ENCODE results near the gene HTR4. TPM values are rescaled to one million over a fixed set of nuclear protein-coding genes. Genes with fewer than 3 reads are reported as not detected.

The HTR4 gene
- total RNA-seq, 1 experiment from 2014 or later = not detected

DNA sequence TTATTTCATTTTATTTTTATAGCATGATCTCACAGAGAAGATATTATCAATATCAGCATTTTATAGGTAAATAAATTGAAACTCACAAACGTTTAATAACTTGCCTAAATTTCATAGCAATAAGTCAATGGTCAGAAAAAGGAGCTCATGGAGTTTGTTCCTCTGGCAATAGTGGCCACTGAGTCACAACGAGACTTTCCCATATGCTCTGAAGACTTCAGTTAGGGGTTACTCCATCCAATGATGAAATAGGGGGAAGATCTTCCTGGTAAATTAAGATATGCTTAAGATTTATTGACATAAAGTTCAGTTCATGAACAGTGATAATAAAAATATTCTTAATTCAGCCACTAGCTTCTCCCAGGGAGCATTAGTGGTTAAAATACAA is 43.5 kb upstream of the HTR4 start:
- no peak for ATAC-seq
- Histone ChIP-seq H3K4me2 (ENCODE audit: low read length) (no peak overlapping the region), H3K4me1 (ENCODE audit: control insufficient read depth in 1 of 2, insufficient read depth in 2 of 2, low read length in 2 of 2) (no peaks in the 10 kb centered on the region), H3K9ac (ENCODE audit: low read length) (no peak overlapping the region), H4K20me1 (ENCODE audit: insufficient read depth) (no peaks in the 10 kb centered on the region), H3K9me2 (ENCODE audit: insufficient read depth) (no peaks in the 10 kb centered on the region), H3K27me3 (ENCODE audit: insufficient read depth, low read length) (no peaks in the 10 kb centered on the region), H2AFZ (ENCODE audit: low read depth, low read length, poor library complexity, severe bottlenecking) (no peak overlapping the region), H3K9me3 (ENCODE audit: control insufficient read depth in 1 of 2, insufficient read depth in 1 of 2, low read depth in 1 of 2, low read length in 2 of 2) (no peaks in the 10 kb centered on the region), H3K36me3 (ENCODE audit: control insufficient read depth in 1 of 2, insufficient read depth in 2 of 2, low read length in 2 of 2) (no peaks in the 10 kb centered on the region), H3K79me2 (ENCODE audit: insufficient read depth, low read length) (no peaks in the 10 kb centered on the region), H3K27ac (ENCODE audit: low read depth, low read length) (no peak overlapping the region), H3K4me3 (replicated peaks in 1 of 2; ENCODE audit: low read depth in 1 of 2, low read length in 2 of 2) (no peak overlapping the region)
- no peak for TF ChIP-seq RAD21 (IDR thresholded peaks at IDR 0.05; ENCODE audit: low read depth)
- TF ChIP-seq ZFX (IDR thresholded peaks at IDR 0.05) = no peak
- TF ChIP-seq SRF (IDR thresholded peaks at IDR 0.05; ENCODE audit: low read depth) = no peak
- TF ChIP-seq EZH2phosphoT487 (IDR thresholded peaks at IDR 0.05; ENCODE audit: borderline replicate concordance) = no peak
- CTCF ChIA-PET = interaction anchor here (0.7 to 0.9 kb wide), 2 partner anchors 10 to 33 kb away, joined by 3 to 4 read pairs; no protein-coding TSS in a partner anchor
- intact Hi-C loops (cut with micrococcal nuclease) = no loop called here
- RAD21 ChIA-PET (ENCODE audit: low non-redundant PET in 1 of 2, low total read pairs in 2 of 2, uncharacterized antibody in 2 of 2, unreplicated experiment in 2 of 2) = no interaction called here
- POLR2A ChIA-PET = no interaction called here
- no peak for DNase-seq (ENCODE audit: low read depth, low spot score)
- no TSS peak for BruUV-seq (replicated peaks)

DNA sequence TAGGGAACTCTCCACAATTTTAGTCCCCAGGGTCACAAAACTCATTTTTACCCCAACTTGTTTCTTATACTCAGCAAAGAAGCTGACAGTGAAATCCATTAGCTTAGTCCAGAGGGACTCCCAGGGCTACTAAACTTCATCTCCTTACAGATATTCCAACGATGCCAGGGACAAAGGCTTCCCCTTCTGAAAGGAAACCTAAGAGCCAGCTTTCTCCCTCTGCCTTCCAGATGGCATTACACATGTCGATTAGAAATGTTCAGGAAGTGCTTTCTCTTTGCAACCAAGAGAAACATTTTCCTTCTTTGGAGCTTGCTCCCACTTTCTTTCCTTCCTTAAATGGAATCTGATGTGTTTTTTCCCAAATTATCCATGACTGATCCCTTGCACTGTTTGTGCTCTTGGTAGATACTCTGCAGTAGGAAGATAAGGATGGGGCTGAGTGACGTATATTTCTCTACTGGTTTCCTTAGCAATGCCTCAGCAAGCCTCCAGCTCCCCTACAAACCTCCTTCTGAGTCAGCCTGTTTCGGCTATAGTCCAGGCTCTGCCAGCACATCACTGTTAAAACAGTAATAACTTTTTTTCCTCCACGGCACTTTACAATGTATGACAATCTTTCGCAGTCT is 43.0 kb upstream of the HTR4 start:
- Histone ChIP-seq H3K4me1 (ENCODE audit: control insufficient read depth in 1 of 2, insufficient read depth in 2 of 2, low read length in 2 of 2) (no peaks in the 10 kb centered on the region), H3K27ac (ENCODE audit: low read depth, low read length) (no peak overlapping the region), H3K9me3 (ENCODE audit: control insufficient read depth in 1 of 2, insufficient read depth in 1 of 2, low read depth in 1 of 2, low read length in 2 of 2) (no peaks in the 10 kb centered on the region), H2AFZ (ENCODE audit: low read depth, low read length, poor library complexity, severe bottlenecking) (no peak overlapping the region), H3K27me3 (ENCODE audit: insufficient read depth, low read length) (no peaks in the 10 kb centered on the region), H3K4me3 (replicated peaks in 1 of 2; ENCODE audit: low read depth in 1 of 2, low read length in 2 of 2) (no peak overlapping the region), H3K9me2 (ENCODE audit: insufficient read depth) (no peaks in the 10 kb centered on the region), H3K9ac (ENCODE audit: low read length) (no peak overlapping the region), H4K20me1 (ENCODE audit: insufficient read depth) (no peaks in the 10 kb centered on the region), H3K4me2 (ENCODE audit: low read length) (no peak overlapping the region), H3K79me2 (ENCODE audit: insufficient read depth, low read length) (no peaks in the 10 kb centered on the region), H3K36me3 (ENCODE audit: control insufficient read depth in 1 of 2, insufficient read depth in 2 of 2, low read length in 2 of 2) (no peaks in the 10 kb centered on the region)
- DNase-seq (ENCODE audit: low read depth, low spot score) (no peak), ATAC-seq (no peak)
- TF ChIP-seq, protein P1, sequence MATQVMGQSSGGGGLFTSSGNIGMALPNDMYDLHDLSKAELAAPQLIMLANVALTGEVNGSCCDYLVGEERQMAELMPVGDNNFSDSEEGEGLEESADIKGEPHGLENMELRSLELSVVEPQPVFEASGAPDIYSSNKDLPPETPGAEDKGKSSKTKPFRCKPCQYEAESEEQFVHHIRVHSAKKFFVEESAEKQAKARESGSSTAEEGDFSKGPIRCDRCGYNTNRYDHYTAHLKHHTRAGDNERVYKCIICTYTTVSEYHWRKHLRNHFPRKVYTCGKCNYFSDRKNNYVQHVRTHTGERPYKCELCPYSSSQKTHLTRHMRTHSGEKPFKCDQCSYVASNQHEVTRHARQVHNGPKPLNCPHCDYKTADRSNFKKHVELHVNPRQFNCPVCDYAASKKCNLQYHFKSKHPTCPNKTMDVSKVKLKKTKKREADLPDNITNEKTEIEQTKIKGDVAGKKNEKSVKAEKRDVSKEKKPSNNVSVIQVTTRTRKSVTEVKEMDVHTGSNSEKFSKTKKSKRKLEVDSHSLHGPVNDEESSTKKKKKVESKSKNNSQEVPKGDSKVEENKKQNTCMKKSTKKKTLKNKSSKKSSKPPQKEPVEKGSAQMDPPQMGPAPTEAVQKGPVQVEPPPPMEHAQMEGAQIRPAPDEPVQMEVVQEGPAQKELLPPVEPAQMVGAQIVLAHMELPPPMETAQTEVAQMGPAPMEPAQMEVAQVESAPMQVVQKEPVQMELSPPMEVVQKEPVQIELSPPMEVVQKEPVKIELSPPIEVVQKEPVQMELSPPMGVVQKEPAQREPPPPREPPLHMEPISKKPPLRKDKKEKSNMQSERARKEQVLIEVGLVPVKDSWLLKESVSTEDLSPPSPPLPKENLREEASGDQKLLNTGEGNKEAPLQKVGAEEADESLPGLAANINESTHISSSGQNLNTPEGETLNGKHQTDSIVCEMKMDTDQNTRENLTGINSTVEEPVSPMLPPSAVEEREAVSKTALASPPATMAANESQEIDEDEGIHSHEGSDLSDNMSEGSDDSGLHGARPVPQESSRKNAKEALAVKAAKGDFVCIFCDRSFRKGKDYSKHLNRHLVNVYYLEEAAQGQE (IDR thresholded peaks at IDR 0.05; ENCODE audit: low read depth) = no peak
- no peak for TF ChIP-seq TCF7L2 (IDR thresholded peaks at IDR 0.05; ENCODE audit: borderline replicate concordance, extremely low read depth, insufficient read depth, insufficient read length)
- no TSS peak for BruUV-seq (replicated peaks)
- ChIA-PET CTCF (interaction anchor here (0.7 to 0.9 kb wide), 2 partner anchors 10 to 34 kb away, joined by 3 to 4 read pairs; no protein-coding TSS in a partner anchor), POLR2A (no interaction called here), RAD21 (ENCODE audit: low non-redundant PET in 1 of 2, low total read pairs in 2 of 2, uncharacterized antibody in 2 of 2, unreplicated experiment in 2 of 2) (no interaction called here)
- intact Hi-C loops (cut with micrococcal nuclease) = no loop called here
